OCI-LY1 (cell line): ENCODE data around the gene ABHD1.

Experiments used
- H2AFZ ChIP-seq: fragments of 200-600 bp; sonication (generic), shearing (Covaris generic); 2 replicates; pipeline ENCODE4 v1.6.0; 2014; ENCODE audit warnings: antibody characterized with exemption, mild to moderate bottlenecking, low read length
- H3F3A ChIP-seq: fragments of 200-600 bp; sonication (generic), shearing (Covaris generic); 2 replicates; pipeline ENCODE4 v1.6.0; 2014; ENCODE audit warnings: mild to moderate bottlenecking, antibody characterized with exemption, low read length, moderate library complexity; ENCODE audit not compliant: insufficient read depth
- H3K27ac ChIP-seq: fragments of 200-600 bp; sonication (generic); 2 replicates; pipeline ENCODE4 v1.5.1; 2014; ENCODE audit warnings: low read length, mixed run types, mild to moderate bottlenecking, low read depth; ENCODE audit not compliant: poor library complexity, severe bottlenecking
- H3K27me3 ChIP-seq: fragments of 200-600 bp; sonication (generic); 2 replicates; pipeline ENCODE4 v1.6.0; 2014; ENCODE audit warnings: antibody characterized with exemption, mild to moderate bottlenecking, low read length, moderate library complexity; ENCODE audit not compliant: insufficient read depth
- H3K36me3 ChIP-seq: fragments of 200-600 bp; sonication (generic); 2 replicates; pipeline ENCODE4 v1.6.1; 2014; ENCODE audit warnings: mild to moderate bottlenecking, antibody characterized with exemption, low read length, moderate library complexity, mixed read lengths; ENCODE audit not compliant: insufficient read depth
- H3K4me1 ChIP-seq: fragments of 200-600 bp; sonication (generic); 2 replicates; pipeline ENCODE4 v1.5.1; 2014; ENCODE audit warnings: mild to moderate bottlenecking, low read length, moderate library complexity; ENCODE audit not compliant: insufficient read depth, severe bottlenecking
- H3K4me2 ChIP-seq: fragments of 200-600 bp; sonication (generic), shearing (Covaris generic); 2 replicates; pipeline ENCODE4 v1.6.1; 2014; ENCODE audit warnings: low read length
- H3K4me3 ChIP-seq: fragments of 200-600 bp; sonication (generic); 2 replicates; pipeline ENCODE4 v1.5.1; 2014; ENCODE audit warnings: low read length, low read depth, mild to moderate bottlenecking, mixed read lengths; ENCODE audit not compliant: poor library complexity, severe bottlenecking
- H3K79me2 ChIP-seq: fragments of 200-600 bp; shearing (Covaris generic); 2 replicates; pipeline ENCODE4 v1.6.1; 2016; ENCODE audit warnings: mixed run types, low read length, mixed read lengths; ENCODE audit not compliant: insufficient read depth
- H3K9ac ChIP-seq: fragments of 200-600 bp; sonication (generic), shearing (Covaris generic); 2 replicates; pipeline ENCODE4 v1.6.1; 2014; ENCODE audit warnings: mild to moderate bottlenecking, low read length, mixed read lengths
- H3K9me2 ChIP-seq: fragments of 200-600 bp; sonication (generic), shearing (Covaris generic); 2 replicates; pipeline ENCODE4 v1.6.1; 2014; ENCODE audit warnings: low read depth, mild to moderate bottlenecking, low read length, mixed read lengths
- H3K9me3 ChIP-seq: fragments of 200-600 bp; shearing (Covaris generic); 2 replicates; pipeline ENCODE4 v1.6.1; 2014; ENCODE audit warnings: low read length, mixed read lengths
- H4K20me1 ChIP-seq: fragments of 200-600 bp; sonication (generic), shearing (Covaris generic); 2 replicates; pipeline ENCODE4 v1.6.0; 2016; ENCODE audit warnings: mild to moderate bottlenecking, low read length; ENCODE audit not compliant: insufficient read depth
- EZH2 ChIP-seq: fragments of 200-600 bp; sonication (generic), shearing (Covaris generic); IDR thresholded peaks from 2 replicates; pipeline ENCODE4 v1.8.0; 2017; ENCODE audit warnings: borderline replicate concordance, mixed run types, mild to moderate bottlenecking, antibody characterized with exemption, low read length, moderate library complexity, mixed read lengths
- TF ChIP-seq, protein P1 (sequence below): fragments of 200-600 bp; sonication (generic), shearing (Covaris generic); IDR thresholded peaks from 2 replicates; pipeline ENCODE4 v1.5.1; 2017; ENCODE audit warnings: mild to moderate bottlenecking, antibody characterized with exemption, low read length, moderate library complexity, mixed read lengths

Gene ABHD1

DNA sequence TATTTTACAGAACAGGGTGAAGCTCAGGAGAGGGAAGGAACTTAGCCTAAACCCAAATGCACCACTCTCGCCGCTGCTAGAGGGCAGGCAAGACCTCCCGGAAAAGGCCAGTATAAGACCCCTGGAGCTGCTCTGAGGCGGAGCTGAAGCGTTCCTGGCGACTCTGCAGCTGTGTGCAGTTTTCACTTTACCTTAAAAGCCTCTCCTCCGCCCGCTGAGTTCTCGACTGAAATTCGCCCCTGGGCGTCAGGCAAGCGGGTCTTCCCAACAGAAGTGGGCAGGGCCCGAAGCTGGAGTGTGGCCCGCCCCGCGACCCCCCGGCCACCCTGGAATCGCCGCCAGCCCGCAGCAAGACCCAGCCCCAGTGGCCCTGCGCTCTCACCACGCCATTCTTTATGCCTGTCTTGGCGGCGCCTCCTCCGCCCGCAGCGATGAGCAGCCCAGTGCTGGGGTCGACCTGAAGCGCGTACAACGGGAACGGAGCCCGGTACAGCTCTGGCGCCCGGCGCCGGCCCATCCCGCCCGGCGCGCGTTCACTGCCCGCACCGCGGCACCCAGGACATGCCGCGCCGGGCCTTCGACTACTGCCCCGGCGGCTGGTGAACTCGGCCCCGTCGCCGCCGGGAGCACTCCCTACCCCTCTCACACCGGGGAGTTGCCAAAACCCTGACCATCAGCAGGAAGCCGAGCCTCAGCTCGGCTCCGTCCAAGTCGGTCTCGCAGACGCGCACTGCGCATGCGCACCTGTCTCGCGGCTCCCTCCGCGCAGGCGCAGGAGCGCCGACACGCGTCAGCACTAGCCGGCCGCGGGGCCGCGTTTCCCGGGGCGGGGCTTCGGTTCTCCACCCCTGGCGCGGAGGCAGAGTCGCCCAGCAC, 10.5 kb downstream of the ABHD1 start, which contains the start of gene PREB:
PREB (minus strand) TSS at position 732 of the 876 bp plus-strand sequence; CDS start at position 517, 215 bp downstream.
- Histone ChIP-seq H3K27me3 (0 out of 2 replicates have a peak, but pooled peaks cover 6% of the 10 kb centered on the region), H3K4me1 (peaks cover 15% of the 10 kb centered on the region), H3K79me2 (no peaks in the 10 kb centered on the region), H3K4me3 (peak within 1 kb of the TSS; percentile 86), H4K20me1 (no peaks in the 10 kb centered on the region), H3K9me3 (no peaks in the 10 kb centered on the region), H3K9me2 (no peaks in the 10 kb centered on the region), H3K27ac (no peak within 1 kb of the TSS), H3K9ac (peak within 1 kb of the TSS; percentile 91), H3K4me2 (peak within 1 kb of the TSS; percentile 72), H3F3A (no peaks in the 10 kb centered on the region), H3K36me3 (peaks cover 34% of the 10 kb centered on the region), H2AFZ (no peak within 1 kb of the TSS)
- TF ChIP-seq, protein P1, sequence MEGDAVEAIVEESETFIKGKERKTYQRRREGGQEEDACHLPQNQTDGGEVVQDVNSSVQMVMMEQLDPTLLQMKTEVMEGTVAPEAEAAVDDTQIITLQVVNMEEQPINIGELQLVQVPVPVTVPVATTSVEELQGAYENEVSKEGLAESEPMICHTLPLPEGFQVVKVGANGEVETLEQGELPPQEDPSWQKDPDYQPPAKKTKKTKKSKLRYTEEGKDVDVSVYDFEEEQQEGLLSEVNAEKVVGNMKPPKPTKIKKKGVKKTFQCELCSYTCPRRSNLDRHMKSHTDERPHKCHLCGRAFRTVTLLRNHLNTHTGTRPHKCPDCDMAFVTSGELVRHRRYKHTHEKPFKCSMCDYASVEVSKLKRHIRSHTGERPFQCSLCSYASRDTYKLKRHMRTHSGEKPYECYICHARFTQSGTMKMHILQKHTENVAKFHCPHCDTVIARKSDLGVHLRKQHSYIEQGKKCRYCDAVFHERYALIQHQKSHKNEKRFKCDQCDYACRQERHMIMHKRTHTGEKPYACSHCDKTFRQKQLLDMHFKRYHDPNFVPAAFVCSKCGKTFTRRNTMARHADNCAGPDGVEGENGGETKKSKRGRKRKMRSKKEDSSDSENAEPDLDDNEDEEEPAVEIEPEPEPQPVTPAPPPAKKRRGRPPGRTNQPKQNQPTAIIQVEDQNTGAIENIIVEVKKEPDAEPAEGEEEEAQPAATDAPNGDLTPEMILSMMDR, result peak; percentile 48
- no peak for TF ChIP-seq EZH2

DNA sequence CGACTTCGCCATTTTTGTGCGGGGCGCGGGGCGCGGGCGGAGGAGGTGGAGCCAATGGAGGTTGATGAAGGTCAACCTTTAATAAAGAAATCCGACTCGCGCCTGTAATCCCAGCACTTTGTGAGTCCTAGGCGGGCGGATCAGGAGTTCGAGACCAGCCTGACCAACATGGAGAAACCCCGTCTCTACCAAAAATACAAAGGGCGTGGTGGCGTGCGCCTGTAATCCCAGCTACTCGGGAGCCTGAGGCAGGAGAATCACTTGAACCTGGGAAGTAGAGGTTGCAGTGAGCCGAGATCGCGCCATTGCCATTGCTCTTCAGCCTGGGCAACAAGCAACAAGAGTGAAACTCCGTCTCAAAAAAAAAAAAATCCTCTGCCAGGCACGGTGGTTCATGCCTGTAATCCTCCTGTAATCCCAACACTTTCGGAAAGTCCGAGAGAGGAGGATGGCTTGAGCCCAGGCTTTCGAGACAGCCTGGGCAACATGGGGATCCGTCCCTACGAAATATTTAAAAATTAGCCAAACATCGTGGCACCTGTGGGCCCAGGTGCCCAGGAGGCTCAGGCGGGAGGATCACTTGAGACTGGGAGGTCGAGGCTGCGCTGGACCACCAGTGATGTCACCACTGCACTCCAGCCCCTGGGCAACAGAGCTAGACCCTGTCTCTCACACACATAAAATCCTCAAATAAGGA, 11.3 kb downstream of the ABHD1 start:
- no peak overlapping the region for H3K27ac ChIP-seq
- H3K4me2 ChIP-seq, result peak overlapping the region; percentile 63
- H3K36me3 ChIP-seq, result peaks cover 30% of the 10 kb centered on the region
- no peaks in the 10 kb centered on the region for H3F3A ChIP-seq
- H4K20me1 ChIP-seq, result no peaks in the 10 kb centered on the region
- peak overlapping the region; percentile 86 for H3K4me3 ChIP-seq
- H3K4me1 ChIP-seq, result peaks cover 15% of the 10 kb centered on the region
- 0 out of 2 replicates have a peak, but pooled peaks cover 6% of the 10 kb centered on the region for H3K27me3 ChIP-seq
- peak overlapping the region; percentile 41; the same call in 1 of the 2 replicates for H3K9ac ChIP-seq
- no peaks in the 10 kb centered on the region for H3K9me2 ChIP-seq
- TF ChIP-seq, protein P1, result no peak
- no peak for TF ChIP-seq EZH2
- no peaks in the 10 kb centered on the region for H3K9me3 ChIP-seq
- no peak overlapping the region for H2AFZ ChIP-seq
- H3K79me2 ChIP-seq, result no peaks in the 10 kb centered on the region

DNA sequence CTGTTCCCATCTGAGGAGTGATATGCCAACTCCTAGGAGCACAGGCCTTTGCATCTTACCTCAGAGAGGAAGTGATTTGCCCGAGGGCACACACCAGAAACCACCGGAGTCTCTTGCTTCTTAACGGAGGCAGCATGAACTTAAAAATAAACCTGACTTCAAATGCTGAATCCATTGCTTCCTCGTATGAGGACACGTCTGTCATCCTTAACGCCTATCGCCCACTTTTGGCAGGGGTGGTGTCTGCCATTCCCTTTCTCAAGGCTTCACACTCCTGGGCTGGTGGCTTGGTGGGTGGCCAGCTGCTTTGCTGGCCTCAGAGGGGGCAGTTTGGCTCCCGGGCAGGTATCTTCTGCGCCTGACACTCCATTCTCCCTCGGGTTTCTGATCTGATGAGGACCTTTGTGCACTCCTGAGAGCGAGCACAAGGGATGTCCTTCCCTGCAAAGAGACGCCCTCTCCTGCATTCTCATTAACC, 11.9 kb downstream of the ABHD1 start:
- H3F3A ChIP-seq, result no peaks in the 10 kb centered on the region

More for the DNA sequence above, 11.9 kb downstream of the ABHD1 start:
- Histone ChIP-seq H3K27ac (no peak overlapping the region), H3K9me2 (no peaks in the 10 kb centered on the region), H3K4me3 (no peak overlapping the region), H3K4me1 (peaks cover 15% of the 10 kb centered on the region), H3K36me3 (peaks cover 24% of the 10 kb centered on the region), H3K27me3 (0 out of 2 replicates have a peak, but pooled peaks cover 6% of the 10 kb centered on the region), H4K20me1 (no peaks in the 10 kb centered on the region), H3K4me2 (no peak overlapping the region), H3K9me3 (no peaks in the 10 kb centered on the region), H2AFZ (no peak overlapping the region), H3K79me2 (no peaks in the 10 kb centered on the region), H3K9ac (no peak overlapping the region)
- no peak for TF ChIP-seq EZH2
- TF ChIP-seq, protein P1, result no peak
